Measurements from ENCODE around the gene MAP3K2. TPM values are rescaled to one million over a fixed set of nuclear protein-coding genes. Genes with fewer than 3 reads are reported as not detected.

MAP3K2 gene
- total and polyA plus RNA-seq, 2 of the 4 experiments (the other 2 are of a cell fraction) = 6.2 to 30.8 TPM

DNA sequence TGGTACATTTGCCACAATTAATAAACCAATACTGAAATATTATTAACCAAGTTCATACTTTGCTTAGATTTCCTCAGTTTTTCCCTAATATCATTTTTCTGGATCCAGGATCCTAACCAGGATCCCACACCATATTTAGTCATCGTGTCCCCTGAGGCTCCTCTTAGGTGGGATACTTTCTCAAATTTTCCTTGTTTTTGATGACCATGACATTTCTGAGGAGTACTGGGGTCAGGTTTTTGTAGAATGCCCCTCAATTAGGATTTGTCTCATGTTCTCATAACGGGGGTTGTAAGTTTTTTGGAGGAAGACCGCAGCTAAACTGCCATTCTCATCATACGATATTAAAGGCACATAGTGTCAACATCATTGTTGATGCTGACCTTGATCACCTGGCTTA lies 78.3 kb downstream of the MAP3K2 start:
- Histone ChIP-seq H2AK9ac (replicated peaks; ENCODE audit: low read depth, low read length, poor library complexity) (no peak overlapping the region), H3K23ac (ENCODE audit: low read depth, low read length) (no peak overlapping the region), H2AK5ac (ENCODE audit: low read depth, low read length) (no peak overlapping the region), H3K9me1 (ENCODE audit: insufficient read depth, low read length) (no peaks in the 10 kb centered on the region), H4K20me1 (ENCODE audit: insufficient read depth, low read length) (no peaks in the 10 kb centered on the region), H4K91ac (ENCODE audit: insufficient read depth, low read depth, low read length) (no peak overlapping the region), H2BK5ac (ENCODE audit: low read depth, low read length, poor library complexity, severe bottlenecking) (no peak overlapping the region), H3K4ac (ENCODE audit: low read depth, low read length) (no peak overlapping the region), H4K8ac (ENCODE audit: low read depth in 2 of 2, low read length in 2 of 2) (no peak overlapping the region), H3K4me3 (ENCODE audit: insufficient read depth, low read depth, low read length) (no peak overlapping the region), H3K14ac (replicated peaks; ENCODE audit: low read depth, low read length) (no peak overlapping the region), H3K79me1 (ENCODE audit: low read depth in 1 of 2, low read length in 2 of 2) (0 out of 4 replicates have a peak, but pooled peaks cover 0 to 9% of the 10 kb centered on the region in 2 experiments), H3K4me2 (ENCODE audit: low read depth, low read length) (no peak overlapping the region), H3K27ac (ENCODE audit: insufficient read depth, low read length) (no peak overlapping the region), H2AFZ (replicated peaks; ENCODE audit: low read length, poor library complexity) (no peak overlapping the region), H3K9me3 (ENCODE audit: control insufficient read depth, insufficient read depth, low read length) (no peaks in the 10 kb centered on the region), H3K27me3 (ENCODE audit: control insufficient read depth, insufficient read depth, low read length) (no peaks in the 10 kb centered on the region), H2BK120ac (ENCODE audit: low read depth, low read length) (no peak overlapping the region), H3K36me3 (ENCODE audit: control insufficient read depth, insufficient read depth, low read length) (peaks cover 26% of the 10 kb centered on the region), H4K5ac (ENCODE audit: low read depth, low read length) (no peak overlapping the region), H2BK20ac (ENCODE audit: low read depth, low read length) (no peak overlapping the region), H3K4me1 (ENCODE audit: control insufficient read depth, insufficient read depth, low read length) (no peaks in the 10 kb centered on the region), H3K18ac (ENCODE audit: low read depth, low read length) (no peak overlapping the region), H2BK15ac (ENCODE audit: low read depth, low read length) (no peak overlapping the region), H3K9ac (ENCODE audit: low read depth, low read length) (no peak overlapping the region), H3K56ac (ENCODE audit: extremely low read depth, insufficient read depth, low read length) (no peak overlapping the region)
- intact Hi-C loops (cut with micrococcal nuclease) (no loop called here), in situ Hi-C loops (cut with MboI; ENCODE audit: low sequenced_read_pairs) (no loop called here), dilution Hi-C loops (cut with HindIII; ENCODE audit: low sequenced_read_pairs, unreplicated experiment) (no loop called here)
- TF ChIP-seq RCOR1 (IDR thresholded peaks at IDR 0.05; ENCODE audit: insufficient replicate concordance, low read length) (no peak), MAZ (IDR thresholded peaks at IDR 0.05; ENCODE audit: borderline replicate concordance, low read depth, low read length) (no peak), RAD21 (IDR thresholded peaks at IDR 0.05; ENCODE audit: low read length) (no peak), NFE2L2 (IDR thresholded peaks at IDR 0.05; ENCODE audit: low read depth, low read length) (no peak), BHLHE40 (IDR thresholded peaks at IDR 0.05; ENCODE audit: low read depth, low read length) (no peak), FOS (IDR thresholded peaks at IDR 0.05; ENCODE audit: low read depth, low read length) (no peak), POLR2A (IDR thresholded peaks at IDR 0.05; ENCODE audit: low read depth, low read length) (no peak)
- TF ChIP-seq, protein P1, sequence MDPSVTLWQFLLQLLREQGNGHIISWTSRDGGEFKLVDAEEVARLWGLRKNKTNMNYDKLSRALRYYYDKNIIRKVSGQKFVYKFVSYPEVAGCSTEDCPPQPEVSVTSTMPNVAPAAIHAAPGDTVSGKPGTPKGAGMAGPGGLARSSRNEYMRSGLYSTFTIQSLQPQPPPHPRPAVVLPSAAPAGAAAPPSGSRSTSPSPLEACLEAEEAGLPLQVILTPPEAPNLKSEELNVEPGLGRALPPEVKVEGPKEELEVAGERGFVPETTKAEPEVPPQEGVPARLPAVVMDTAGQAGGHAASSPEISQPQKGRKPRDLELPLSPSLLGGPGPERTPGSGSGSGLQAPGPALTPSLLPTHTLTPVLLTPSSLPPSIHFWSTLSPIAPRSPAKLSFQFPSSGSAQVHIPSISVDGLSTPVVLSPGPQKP (IDR thresholded peaks at IDR 0.05; ENCODE audit: borderline replicate concordance, low read depth, low read length) = no peak
- POLR2A ChIA-PET (ENCODE audit: unreplicated experiment) = no interaction called here
- CTCF ChIA-PET = no interaction called here
- WGBS, 2 experiments (ENCODE audit: extremely low coverage in 2 of 2, insufficient read length in 1 of 2) = no CpG with 5 or more reads among the region's 4 CpGs
- BruUV-seq (replicated peaks) = no TSS peak
- ATAC-seq (ENCODE audit: low read depth) (no peak), DNase-seq (no peak)
